ENCODE measurements around the gene CHD1L.
"Not testable (repeated sequence)": the region's sequence is repeated elsewhere in the genome, so short reads cannot be mapped to it uniquely, and the experiment has no call there.

Gene CHD1L

DNA sequence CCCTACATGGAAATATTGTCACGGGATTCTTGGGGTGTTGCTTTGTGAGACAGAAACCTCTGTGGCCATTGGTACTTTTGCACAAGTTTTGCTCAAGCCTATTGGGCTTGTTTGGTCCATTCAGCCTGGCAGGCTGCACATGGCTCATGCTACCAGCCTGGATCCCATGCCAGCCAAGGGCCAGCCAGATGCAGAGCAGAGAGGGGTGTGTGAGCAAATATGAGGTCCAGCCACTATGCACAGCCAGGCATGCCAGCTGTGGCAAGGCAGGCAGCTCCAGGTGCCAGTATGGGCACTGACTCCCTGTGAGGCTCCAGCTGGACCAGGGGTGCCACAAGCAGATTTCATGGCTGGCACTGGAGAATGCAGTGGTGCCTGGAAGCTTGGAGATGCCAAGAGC lies 6.7 kb upstream of the CHD1L start:
- DNase-seq = no peak

DNA sequence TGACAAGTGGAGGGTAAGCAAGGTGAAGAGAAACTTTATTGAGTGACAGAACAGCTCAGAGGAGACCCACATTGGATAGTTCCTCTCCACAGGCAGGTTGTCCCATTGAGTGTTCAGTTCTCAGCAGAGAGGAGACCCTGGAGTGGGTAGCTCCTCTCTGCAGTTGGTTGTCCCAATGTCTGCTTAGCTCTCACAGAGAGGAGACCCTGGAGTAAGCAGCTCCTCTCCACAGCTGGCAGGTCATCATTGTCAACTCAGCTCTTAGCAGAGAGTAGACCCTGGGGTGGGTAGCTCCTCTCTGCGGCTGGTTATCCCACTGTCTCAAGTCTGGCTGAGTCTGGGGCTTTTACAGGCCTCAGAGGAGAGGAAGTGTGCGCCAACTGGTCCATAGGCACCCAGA lies 6.0 kb upstream of the CHD1L start:
- no peak for DNase-seq

DNA sequence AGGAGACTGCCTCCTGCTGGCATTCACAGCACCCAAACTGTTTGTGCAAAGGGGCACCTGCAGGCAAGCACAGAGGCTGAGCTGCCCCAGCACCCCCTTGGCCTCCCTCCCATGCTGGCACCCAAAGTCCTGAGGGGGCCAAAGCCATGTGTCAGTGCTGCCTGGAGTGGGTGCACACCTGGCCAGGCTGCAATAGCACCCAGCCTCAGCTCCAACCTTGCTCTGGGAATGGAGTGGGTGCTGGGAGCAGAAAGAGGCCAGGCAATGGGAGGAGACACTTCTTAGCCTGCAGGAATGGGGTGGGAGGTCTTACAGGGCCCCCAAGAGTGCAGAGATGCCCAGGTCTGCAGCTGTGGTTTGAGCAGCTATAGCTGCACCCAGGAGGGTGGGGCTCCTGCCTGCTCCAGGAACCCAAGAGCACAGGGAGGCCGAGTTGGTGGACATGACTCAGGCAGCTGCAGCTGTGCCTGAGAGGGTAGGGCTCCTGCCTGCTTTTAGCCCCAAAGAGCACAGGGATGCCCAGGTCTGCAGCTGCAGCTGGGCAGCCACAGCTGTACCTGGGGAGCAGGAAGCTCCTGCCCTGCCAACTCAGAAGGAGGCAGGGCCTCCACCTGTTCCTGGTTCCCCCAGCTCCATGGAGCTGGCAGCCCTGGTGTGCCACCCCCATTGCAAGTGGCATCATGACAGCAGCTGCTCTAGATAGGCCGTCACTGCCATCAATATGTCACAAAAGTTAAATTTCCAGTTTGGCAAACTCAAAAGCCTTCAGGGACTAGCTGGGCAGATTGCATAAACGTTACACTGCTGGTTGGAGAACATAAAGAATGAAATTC lies 5.3 kb upstream of the CHD1L start:
- DNase-seq = no peak

DNA sequence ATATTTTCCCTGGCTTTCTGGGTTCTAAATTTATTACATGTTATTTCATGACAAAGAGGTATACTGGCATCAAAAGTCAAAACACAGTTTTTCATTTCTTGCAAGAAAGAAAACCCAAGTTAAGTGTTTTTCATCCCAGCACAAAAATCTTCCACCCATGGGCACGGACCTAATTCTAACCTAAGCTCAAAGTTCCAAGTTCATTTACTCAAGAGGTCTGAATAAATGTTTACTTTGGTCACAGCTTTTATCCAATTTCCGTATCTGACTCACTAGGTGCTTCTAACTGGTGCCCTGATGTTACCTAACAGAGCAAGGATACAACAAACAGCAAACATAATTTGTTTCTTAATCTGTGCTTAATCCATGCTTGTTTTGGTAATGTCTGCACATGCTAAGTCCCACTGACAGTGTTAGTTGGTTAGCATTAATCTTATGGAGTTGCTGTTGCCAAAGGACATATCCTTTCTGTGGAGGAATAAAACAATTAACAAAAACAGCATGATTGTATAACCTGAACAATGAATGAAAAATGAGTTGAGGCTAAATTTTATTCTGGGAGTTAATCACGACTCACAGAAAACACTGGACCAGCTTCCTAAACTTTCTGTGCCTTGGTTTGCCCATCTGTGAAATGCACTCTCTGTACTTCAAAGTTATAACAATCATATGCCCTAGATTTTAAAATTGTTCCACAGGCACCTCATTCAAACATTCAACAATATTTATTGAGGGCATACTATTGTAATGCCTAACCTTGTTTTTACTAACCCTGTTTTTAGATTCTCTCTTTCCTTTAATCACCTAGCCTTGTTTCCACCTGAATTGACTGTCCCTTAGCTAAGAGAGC lies 4.2 kb upstream of the CHD1L start:
- no peak for DNase-seq

GRCh38 chr1:147238925-147239820 lies 3.3 kb upstream of the CHD1L start:
- DNase-seq = no peak

DNA sequence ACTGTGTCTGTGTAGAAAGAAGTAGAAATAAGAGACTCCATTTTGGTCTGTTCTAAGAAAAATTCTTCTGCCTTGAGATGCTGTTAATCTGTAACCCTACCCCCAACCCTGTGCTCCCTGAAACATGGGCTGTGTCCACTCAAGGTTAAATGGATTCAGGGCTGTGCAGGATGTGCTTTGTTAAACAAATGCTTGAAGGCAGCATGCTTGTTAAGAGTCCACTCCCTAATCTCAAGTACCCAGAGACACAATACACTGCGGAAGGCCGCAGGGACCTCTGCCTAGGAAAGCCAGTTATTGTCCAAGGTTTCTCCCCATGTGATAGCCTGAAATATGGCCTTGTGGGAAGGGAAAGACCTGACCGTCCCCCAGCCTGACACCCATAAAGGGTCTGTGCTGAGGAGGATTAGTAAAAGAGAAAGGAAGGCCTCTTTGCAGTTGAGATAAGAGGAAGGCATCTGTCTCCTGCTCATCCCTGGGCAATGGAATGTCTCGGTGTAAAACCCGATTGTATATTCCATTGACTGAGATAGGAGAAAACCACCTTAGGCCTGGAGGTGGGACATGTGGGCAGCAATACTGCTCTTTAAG lies 2.3 kb upstream of the CHD1L start:
- DNase-seq = not testable (repeated sequence)

DNA sequence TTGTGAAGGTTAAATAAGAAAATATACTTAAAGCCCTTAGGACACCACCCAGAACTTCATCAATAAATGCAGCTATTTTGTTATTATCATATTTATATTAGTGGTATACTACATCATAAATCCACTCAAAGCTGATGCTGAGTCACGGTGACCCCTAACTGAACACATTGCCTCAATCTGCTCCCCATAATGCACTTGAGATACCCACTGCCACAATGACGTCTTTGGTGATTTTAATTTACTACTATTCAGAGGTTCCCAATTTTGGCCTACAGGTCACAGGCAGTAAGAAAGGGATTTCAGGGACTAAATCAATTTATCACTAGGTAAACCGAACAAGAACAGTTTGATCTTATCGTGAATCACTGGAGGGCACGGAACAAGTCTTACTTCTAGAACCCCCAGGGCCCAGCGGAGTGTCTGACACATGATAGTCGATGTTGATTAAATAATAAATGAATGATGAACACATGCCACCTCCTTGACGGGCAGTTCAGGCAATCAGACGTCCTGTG lies 493 bp upstream of the CHD1L start:
- no peak for DNase-seq

GRCh38 chr1:147243228-147243685 lies 773 bp downstream of the CHD1L start:
- DNase-seq = peak; percentile 45 to 59

- no peak for DNase-seq
Observed at GRCh38 chr1:147243841-147244240, 1.4 kb downstream of the CHD1L start.

DNA sequence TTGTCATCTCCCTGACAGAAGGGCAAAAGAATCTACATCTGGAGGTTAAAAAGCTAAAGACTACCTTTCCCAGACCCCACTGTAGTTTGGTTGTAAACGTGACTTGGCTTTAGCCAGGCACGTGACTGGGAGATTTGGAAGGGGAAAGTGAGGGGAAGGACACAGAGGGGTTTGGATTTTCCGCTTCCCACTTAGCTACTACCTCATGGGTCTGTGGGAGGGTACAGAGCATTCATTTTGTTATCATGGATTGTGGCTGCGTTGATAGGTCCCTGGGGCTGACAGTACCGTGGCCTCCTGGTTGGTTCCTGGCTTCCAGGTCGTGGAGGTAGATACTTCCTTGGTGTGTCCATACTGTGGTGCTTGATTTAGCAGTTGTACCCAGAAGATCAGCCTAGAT lies 2.6 kb downstream of the CHD1L start:
- no peak for DNase-seq

DNA sequence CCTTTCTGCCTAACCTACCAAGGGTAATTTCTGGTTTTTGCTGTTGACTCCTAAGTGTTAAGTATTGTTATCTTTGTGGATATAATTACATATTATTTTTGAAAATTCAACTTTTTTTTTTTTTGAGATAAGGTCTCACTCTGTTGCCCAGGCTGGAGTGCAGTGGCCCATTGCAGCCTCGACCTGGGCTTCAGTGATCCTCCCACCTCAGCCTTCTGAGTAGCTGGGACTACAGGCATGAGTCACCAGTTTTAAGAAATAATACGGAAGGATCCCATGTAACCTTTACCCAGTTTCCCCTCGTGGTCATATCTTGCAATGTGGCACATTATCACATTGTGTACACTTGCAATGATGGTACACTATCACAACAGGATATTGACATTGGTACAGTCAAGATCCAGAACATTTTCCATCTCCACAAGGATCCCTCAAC lies 3.1 kb downstream of the CHD1L start:
- no peak for DNase-seq

DNA sequence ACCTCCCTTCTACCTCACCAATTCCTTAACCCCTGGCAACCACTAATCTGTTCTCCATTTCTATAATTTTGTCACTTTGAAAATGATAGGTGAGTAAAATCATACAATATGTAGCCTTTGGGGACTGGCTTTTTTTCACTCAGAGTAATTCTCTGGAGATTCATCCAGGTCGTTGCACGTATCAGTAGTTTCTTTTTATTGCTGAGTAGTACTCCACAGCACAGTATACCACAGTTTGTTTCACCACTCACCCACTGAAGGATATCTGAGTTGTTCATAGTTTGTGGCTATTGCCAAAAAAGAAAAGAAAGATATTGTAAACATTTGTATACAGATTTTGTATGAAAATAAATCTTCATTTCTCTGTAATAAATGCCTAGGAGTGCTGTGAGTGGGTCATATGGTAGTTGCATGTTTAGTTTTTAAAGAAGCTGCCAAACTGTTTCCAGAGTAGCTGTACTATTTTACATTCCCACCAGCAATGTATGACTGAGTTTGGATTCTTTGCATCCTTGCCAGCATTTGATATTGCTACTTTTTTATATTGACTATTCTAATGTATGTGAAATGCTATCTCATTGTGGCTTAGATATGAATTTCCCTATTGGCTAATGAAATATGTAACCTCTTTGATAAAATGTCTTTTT lies 3.7 kb downstream of the CHD1L start:
- no peak for DNase-seq

DNA sequence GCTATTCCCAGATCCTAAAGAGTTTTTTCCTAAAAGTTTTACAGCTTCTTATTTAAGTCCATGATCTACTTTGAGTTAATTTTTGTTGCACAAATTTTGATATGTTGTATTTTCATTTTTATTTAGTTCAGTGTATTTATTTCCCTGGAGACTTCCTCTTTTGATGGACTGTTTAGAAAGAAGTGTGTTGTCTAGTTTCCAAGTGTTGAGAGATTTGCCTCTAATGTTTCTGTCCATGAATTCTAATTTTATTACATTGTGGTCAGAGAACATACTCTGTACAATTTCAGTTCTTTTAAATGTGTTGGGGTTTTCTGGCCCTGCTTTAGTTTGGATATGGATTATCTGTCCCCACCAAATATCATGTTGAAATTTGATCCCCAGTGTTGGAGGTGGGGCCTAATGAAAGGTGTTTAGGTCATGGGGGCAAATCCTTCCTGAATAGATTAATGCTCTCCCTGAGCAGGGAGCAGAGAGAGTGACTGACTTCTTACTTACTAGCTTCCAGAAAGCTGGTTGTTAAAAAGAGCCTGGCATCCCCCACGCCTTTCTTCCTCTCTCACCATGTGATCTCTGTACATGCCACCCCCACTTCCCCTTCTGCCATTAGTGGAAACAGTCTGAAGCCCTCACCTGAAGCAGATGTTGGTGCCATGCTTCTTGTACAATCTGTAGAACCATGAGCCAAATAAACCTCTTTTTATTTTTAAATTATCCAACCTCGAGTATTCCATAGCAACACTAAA lies 4.6 kb downstream of the CHD1L start:
- DNase-seq = no peak

DNA sequence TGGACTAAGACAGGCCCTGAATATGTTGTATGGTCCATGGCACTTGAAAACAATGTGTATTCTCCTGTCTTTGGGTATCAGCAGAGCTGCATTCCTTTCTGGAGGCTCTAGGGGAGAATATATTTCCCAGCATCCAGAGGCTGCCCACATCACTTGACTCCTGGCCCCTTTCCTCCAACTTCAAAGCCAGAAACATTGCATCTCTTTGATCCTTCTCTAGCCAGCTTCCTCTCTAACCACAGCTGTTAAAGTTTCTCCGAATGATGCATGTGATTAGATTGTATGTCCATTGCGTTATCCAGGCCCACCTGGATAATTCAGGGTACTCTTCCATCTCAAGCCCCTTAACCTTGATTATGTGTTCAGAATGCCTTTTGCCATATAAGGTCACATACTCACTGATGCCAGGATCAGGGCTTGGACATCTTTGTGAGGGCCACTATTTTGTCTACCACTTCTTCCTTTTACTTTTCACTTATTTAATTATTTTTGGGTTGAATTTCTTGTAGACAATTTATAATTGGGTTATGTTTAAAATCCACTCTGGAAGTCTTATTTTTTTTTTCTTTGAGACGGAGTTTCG lies 5.3 kb downstream of the CHD1L start:
- DNase-seq = no peak

- DNase-seq = no peak
Observed at GRCh38 chr1:147252540-147252939, 10.1 kb downstream of the CHD1L start.

GRCh38 chr1:147260956-147261355 lies 18.5 kb downstream of the CHD1L start:
- no peak for DNase-seq

DNA sequence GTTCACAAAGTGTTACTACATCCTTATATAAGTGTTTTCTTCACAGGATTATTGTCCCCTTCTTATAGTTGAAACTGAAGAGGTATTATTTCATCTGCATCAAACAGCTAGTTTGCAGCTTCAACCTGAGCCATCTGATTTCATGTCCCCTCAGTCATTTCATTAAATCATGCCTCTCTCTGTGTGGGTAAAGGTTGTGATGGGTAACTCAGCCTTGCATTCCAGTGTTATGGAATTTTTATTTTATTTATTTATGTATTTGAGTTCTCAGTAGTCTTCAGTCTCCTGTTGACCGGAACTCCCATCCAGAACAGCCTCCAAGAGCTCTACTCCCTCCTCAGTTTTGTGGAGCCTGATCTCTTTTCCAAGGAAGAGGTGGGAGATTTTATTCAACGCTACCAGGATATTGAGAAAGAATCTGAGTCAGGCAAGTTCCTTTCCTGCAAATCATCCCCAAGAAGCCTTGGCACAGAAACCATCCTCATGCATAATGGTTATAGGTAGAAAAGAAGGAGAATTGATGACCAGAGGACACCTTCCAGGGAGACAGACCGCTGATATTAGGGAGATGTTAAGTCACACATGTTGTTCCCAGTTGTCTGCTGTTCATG lies 21.8 kb downstream of the CHD1L start:
- DNase-seq = no peak

- no peak for DNase-seq
Observed at GRCh38 chr1:147266381-147266780, 23.9 kb downstream of the CHD1L start.

DNA sequence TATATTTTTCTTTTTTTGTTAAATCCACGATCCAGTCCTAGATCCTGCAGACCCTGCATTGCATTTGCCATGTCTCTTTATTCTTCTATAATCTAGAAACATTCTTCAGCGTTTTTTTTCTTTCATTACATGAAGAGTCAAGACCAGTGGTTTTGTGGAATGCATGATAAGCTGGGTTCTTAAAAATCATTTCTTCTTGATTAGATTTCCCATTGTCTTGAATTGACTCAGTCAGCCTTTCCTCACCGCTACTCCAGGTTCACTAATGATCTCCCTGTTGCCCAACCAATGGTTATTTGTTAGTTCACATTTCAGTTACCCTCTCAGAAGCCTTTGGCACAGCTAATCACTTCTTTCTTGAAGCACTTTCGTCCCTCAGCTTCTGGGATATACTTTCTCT lies 25.2 kb downstream of the CHD1L start:
- DNase-seq = no peak

DNA sequence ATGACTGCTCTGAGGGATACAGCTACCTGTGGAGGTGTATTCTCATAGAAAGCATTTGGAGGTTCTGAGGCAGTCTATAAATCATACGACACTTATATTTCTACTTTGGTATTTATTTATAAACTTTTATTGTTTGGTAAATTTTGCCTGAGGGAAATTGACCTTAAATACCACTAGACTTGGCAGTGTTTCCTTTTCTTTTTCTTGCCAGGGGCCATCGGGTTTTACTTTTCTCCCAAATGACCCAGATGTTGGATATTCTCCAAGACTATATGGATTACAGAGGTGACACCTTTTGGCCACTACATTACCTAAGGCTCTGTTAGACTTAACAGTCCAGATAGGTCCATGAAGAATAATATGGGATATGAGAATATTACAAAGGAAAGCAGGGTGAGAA lies 28.2 kb downstream of the CHD1L start:
- no peak for DNase-seq

Measured in NCI-H2081 (cell line).